GM12878 (cell line): Measurements from ENCODE around the gene RAI14. TPM values are rescaled to one million over a fixed set of nuclear protein-coding genes. Genes with fewer than 3 reads are reported as not detected.

Source experiments
- ATAC-seq: fragments of 200-7000 bp; cut with Tn5 transposase; 3 replicates; pipeline ENCODE4 v1.9.1; 2020; ENCODE audit warnings: mild to moderate bottlenecking, moderate library complexity
- BruUV-seq: library from RNA; stranded (reverse); fragments of 400-500 nt; replicated peaks from 2 replicates; lab custom pipeline; 2021; lab: Mats Ljungman, UMichigan
- CTCF ChIA-PET: fragments of 300-600 bp; sonication (Branson Sonifier 250); formaldehyde crosslinking; extraction: SDS; loops from one replicate; lab custom pipeline; 2021; ENCODE audit warnings: inconsistent platforms; lab: Yijun Ruan, JAX
- POLR2A ChIA-PET: fragments of 350-600 bp; formaldehyde crosslinking; extraction: SDS; loops from one replicate; lab custom pipeline; 2021; ENCODE audit warnings: inconsistent platforms; lab: Charles Lee
- RAD21 ChIA-PET: fragments of 300-600 bp; sonication (Branson Sonifier 250); formaldehyde crosslinking; loops from one replicate; lab custom pipeline; 2023; ENCODE audit warnings: antibody characterized with exemption; ENCODE audit not compliant: unreplicated experiment; lab: Charles Lee
- SMC1A ChIA-PET: fragments of 300-600 bp; sonication (Branson Sonifier 250); formaldehyde crosslinking; loops from one replicate; lab custom pipeline; 2023; ENCODE audit not compliant: unreplicated experiment, uncharacterized antibody; lab: Charles Lee
- DNase-seq: peaks from one replicate; pipeline ENCODE4 v3.0.0-alpha.2; 2011; ENCODE audit warnings: low read depth, low spot score
- FAIRE-seq: peaks from 3 replicates; lab custom pipeline; 2011; peaks lifted over from hg19 to GRCh38; lab: Jason Lieb, UNC
- H2AFZ ChIP-seq: 2 replicates; pipeline ENCODE4 v1.6.0; 2011; ENCODE audit warnings: low read depth, low read length, control low read depth; ENCODE audit not compliant: control insufficient read depth
- H3K27ac ChIP-seq: 2 replicates; pipeline ENCODE4 v1.5.1; 2011; ENCODE audit warnings: control low read depth; ENCODE audit not compliant: control insufficient read depth, insufficient read depth
- H3K27me3 ChIP-seq, 2 experiments: replicated peaks in 1 of 2; 2 replicates each; pipeline versions ENCODE4 v1.6.0 to v1.6.1; 2011; ENCODE audit warnings: low read length in 1 of 2; ENCODE audit not compliant: control insufficient read depth in 2 of 2, insufficient read depth in 2 of 2
- H3K36me3 ChIP-seq, 2 experiments: 2 replicates each; pipeline ENCODE4 v1.5.1; 2011; ENCODE audit warnings: low read length in 1 of 2; ENCODE audit not compliant: control insufficient read depth in 2 of 2, insufficient read depth in 2 of 2
- H3K4me1 ChIP-seq: 2 replicates; pipeline ENCODE4 v1.6.1; 2011; ENCODE audit warnings: mild to moderate bottlenecking, low read length, moderate library complexity, mixed read lengths; ENCODE audit not compliant: control insufficient read depth, insufficient read depth
- H3K4me2 ChIP-seq: 2 replicates; pipeline ENCODE4 v1.6.0; 2011; ENCODE audit warnings: control low read depth; ENCODE audit not compliant: control insufficient read depth, insufficient read depth
- H3K4me3 ChIP-seq: fragments of 200-600 bp; sonication (generic); 2 replicates; pipeline ENCODE4 v1.5.1; 2016
- H3K79me2 ChIP-seq: 2 replicates; pipeline ENCODE4 v1.6.0; 2011; ENCODE audit warnings: low read length; ENCODE audit not compliant: control insufficient read depth, insufficient read depth
- H3K9ac ChIP-seq: 2 replicates; pipeline ENCODE4 v1.8.0; 2011; ENCODE audit warnings: low read length, control low read depth, mixed read lengths; ENCODE audit not compliant: control insufficient read depth, insufficient read depth
- H3K9me3 ChIP-seq: replicated peaks from 3 replicates; pipeline ENCODE4 v1.5.1; 2011; ENCODE audit warnings: mild to moderate bottlenecking, low read length; ENCODE audit not compliant: control insufficient read depth, insufficient read depth
- H4K20me1 ChIP-seq: 2 replicates; pipeline ENCODE4 v1.6.0; 2011; ENCODE audit not compliant: control insufficient read depth, insufficient read depth
- ASH2L ChIP-seq: fragments of 300-600, 200-600 bp; sonication (generic); IDR thresholded peaks from 2 replicates; pipeline ENCODE4 v1.6.1; 2017; ENCODE audit warnings: low read depth, mild to moderate bottlenecking, borderline replicate concordance
- BCL11A ChIP-seq: IDR thresholded peaks from 2 replicates; pipeline ENCODE4 v1.6.1; 2011; ENCODE audit warnings: low read depth, low read length
- CEBPZ ChIP-seq: fragments of 150-350 bp; IDR thresholded peaks from 2 replicates; pipeline ENCODE4 v1.6.1; 2016; ENCODE audit warnings: low read depth, low read length
- CHD2 ChIP-seq: IDR thresholded peaks from 2 replicates; pipeline ENCODE4 v1.6.1; 2011; ENCODE audit warnings: low read depth, low read length, improper control_type of control experiment, borderline replicate concordance
- E4F1 ChIP-seq: fragments of 450-650 bp; IDR thresholded peaks from 2 replicates; pipeline ENCODE4 v1.6.1; 2018; ENCODE audit warnings: borderline replicate concordance, mild to moderate bottlenecking; ENCODE audit not compliant: partially characterized antibody
- ETV6 ChIP-seq, 2 experiments: fragments of 450-650 bp in 1 of 2; IDR thresholded peaks in 1 of 2; conservative IDR thresholded peaks in 1 of 2; 2 replicates each; pipeline ENCODE4 v1.6.1; 2014; ENCODE audit warnings: antibody characterized with exemption in 1 of 2, borderline replicate concordance in 1 of 2, low read depth in 1 of 2, mild to moderate bottlenecking in 1 of 2, moderate library complexity in 1 of 2
- FOXM1 ChIP-seq: IDR thresholded peaks from 2 replicates; pipeline ENCODE4 v1.6.1; 2012; ENCODE audit warnings: low read depth, mild to moderate bottlenecking, inconsistent platforms, low read length, moderate library complexity
- HDAC2 ChIP-seq: fragments of 200-600 bp; sonication (generic); IDR thresholded peaks from 2 replicates; pipeline ENCODE4 v1.6.1; 2017
- MXI1 ChIP-seq: fragments of 150-350 bp; IDR thresholded peaks from 2 replicates; pipeline ENCODE4 v1.6.1; 2011; ENCODE audit warnings: low read depth, mild to moderate bottlenecking, inconsistent platforms, low read length, improper control_type of control experiment
- NFIC ChIP-seq: IDR thresholded peaks from 2 replicates; pipeline ENCODE4 v1.6.1; 2012; ENCODE audit warnings: low read depth, mild to moderate bottlenecking, inconsistent platforms, low read length, moderate library complexity
- NKRF ChIP-seq: fragments of 450-650 bp; conservative IDR thresholded peaks from 2 replicates; pipeline ENCODE4 v1.6.1; 2017; ENCODE audit warnings: mild to moderate bottlenecking, moderate library complexity
- RAD51 ChIP-seq: fragments of 450-650 bp; IDR thresholded peaks from 2 replicates; pipeline ENCODE4 v1.6.1; 2016; ENCODE audit warnings: moderate library complexity, mild to moderate bottlenecking, inconsistent platforms
- TCF3 ChIP-seq: IDR thresholded peaks from 2 replicates; pipeline ENCODE4 v1.6.1; 2012; ENCODE audit warnings: low read depth, mild to moderate bottlenecking, low read length, borderline replicate concordance; ENCODE audit not compliant: insufficient read depth
- WGBS: methylation state at CpG from one replicate; pipeline ENCODE4 v1.1.6; 2016; ENCODE audit warnings: low lambda C conversion rate; ENCODE audit not compliant: insufficient replicate concordance, insufficient coverage; ENCODE audit errors: missing lambda C conversion rate; 5-methylcytosine and 5-hydroxymethylcytosine counted together
- in situ Hi-C: fragments of 300-500 bp; cut with MboI; formaldehyde crosslinking; loops from 9 replicates; pipeline ENCODE4 v1.14.3; 2018; ENCODE audit warnings: mixed read lengths
- intact Hi-C: fragments of 100-400 bp; cut with micrococcal nuclease; formaldehyde crosslinking; loops from one replicate; pipeline ENCODE4 v1.14.2; 2022; ENCODE audit not compliant: unreplicated experiment
- polyA plus RNA-seq, 11 experiments: library from polyadenylated mRNA; depleted of rRNA in 4 of 11; unstranded in 6 of 11; stranded (reverse) in 5 of 11; fragments of >200 nt; fragmentation: Nextera tagmentation in 4 of 11; fragmentation: Illumina TruSeq in 1 of 11; extraction: Ambion mirVana in 4 of 11; extraction: Trizol in 1 of 11; gene quantifications; 1 replicate in 1 of 11; 2 replicates in 10 of 11; pipeline versions ENCODE4 v1.2.1 to v1.2.3, GENCODE V29; 2011 to 2016; ENCODE audit warnings: inconsistent platforms in 2 of 11, missing spikeins in 2 of 11, low read depth in 1 of 11
- total RNA-seq, 4 experiments: library from RNA; depleted of rRNA in 3 of 4; stranded (reverse); fragments of >200 nt in 3 of 4; fragmentation: Illumina TruSeq in 1 of 4; extraction: Trizol in 1 of 4; gene quantifications; 2 replicates each; pipeline versions ENCODE4 v1.2.1 to v1.2.3, GENCODE V29; 2013 to 2021

Gene RAI14
- total and polyA plus RNA-seq, 10 of the 15 experiments (the other 5 are each of a cell fraction or from before 2014, with no cell fraction given), result 0.18 to 4.6 (median 1.9) TPM

GRCh38 chr5:34648039-34648839 is 7.9 kb upstream of the RAI14 start (continued):
- no peak for TF ChIP-seq E4F1
- no peak for TF ChIP-seq FOXM1
- TF ChIP-seq CHD2, result no peak
- no peak for TF ChIP-seq RAD51
- TF ChIP-seq HDAC2, result no peak

GRCh38 chr5:34648840-34649158 is 7.3 kb upstream of the RAI14 start:
- Histone ChIP-seq H3K27me3 (peaks cover 0 to 2% of the 10 kb centered on the region in 2 experiments; a peak in 1 of 4 replicates), H3K4me1 (no peaks in the 10 kb centered on the region), H3K9me3 (no peaks in the 10 kb centered on the region), H3K4me3 (no peak overlapping the region), H2AFZ (no peak overlapping the region), H3K79me2 (no peaks in the 10 kb centered on the region), H3K4me2 (no peak overlapping the region), H3K9ac (no peak overlapping the region), H4K20me1 (no peaks in the 10 kb centered on the region), H3K36me3 (no peaks in the 10 kb centered on the region), H3K27ac (no peak overlapping the region)
- ATAC-seq, result no peak
- in situ Hi-C loops (no loop called here), intact Hi-C loops (no loop called here)
- no peak for FAIRE-seq
- WGBS, result 53% methylated on average over 2 of the region's 2 CpGs
- DNase-seq, result no peak
- ChIA-PET SMC1A (no interaction called here), RAD21 (no interaction called here), POLR2A (no interaction called here), CTCF (no interaction called here)
- no TSS peak for BruUV-seq
- TF ChIP-seq NFIC (no peak), BCL11A (no peak), CEBPZ (no peak), ETV6 (conservative IDR thresholded peaks at IDR 0.05 in 1 of 2, IDR thresholded peaks at IDR 0.05 in 1 of 2; ENCODE audit: borderline replicate concordance in 1 of 2, low read depth in 1 of 2) (no peak), NKRF (no peak), MXI1 (no peak), ASH2L (no peak), TCF3 (no peak)
